ENCODE measurements around the gene SH3PXD2A.

GRCh38 chr10:103874730-103875129, 19.4 kb upstream of the SH3PXD2A start:
- TF ChIP-seq, protein P1, sequence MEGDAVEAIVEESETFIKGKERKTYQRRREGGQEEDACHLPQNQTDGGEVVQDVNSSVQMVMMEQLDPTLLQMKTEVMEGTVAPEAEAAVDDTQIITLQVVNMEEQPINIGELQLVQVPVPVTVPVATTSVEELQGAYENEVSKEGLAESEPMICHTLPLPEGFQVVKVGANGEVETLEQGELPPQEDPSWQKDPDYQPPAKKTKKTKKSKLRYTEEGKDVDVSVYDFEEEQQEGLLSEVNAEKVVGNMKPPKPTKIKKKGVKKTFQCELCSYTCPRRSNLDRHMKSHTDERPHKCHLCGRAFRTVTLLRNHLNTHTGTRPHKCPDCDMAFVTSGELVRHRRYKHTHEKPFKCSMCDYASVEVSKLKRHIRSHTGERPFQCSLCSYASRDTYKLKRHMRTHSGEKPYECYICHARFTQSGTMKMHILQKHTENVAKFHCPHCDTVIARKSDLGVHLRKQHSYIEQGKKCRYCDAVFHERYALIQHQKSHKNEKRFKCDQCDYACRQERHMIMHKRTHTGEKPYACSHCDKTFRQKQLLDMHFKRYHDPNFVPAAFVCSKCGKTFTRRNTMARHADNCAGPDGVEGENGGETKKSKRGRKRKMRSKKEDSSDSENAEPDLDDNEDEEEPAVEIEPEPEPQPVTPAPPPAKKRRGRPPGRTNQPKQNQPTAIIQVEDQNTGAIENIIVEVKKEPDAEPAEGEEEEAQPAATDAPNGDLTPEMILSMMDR (IDR thresholded peaks at IDR 0.05; ENCODE audit: borderline replicate concordance, extremely low read depth, low read length, poor library complexity, severe bottlenecking) = no peak
- TF ChIP-seq EZH2 (IDR thresholded peaks at IDR 0.05; ENCODE audit: borderline replicate concordance, low read depth, low read length, severe bottlenecking) = no peak

All from DND-41 (cell line).